NCI-H524 treated with DMSO at 0.1 percent for 48 hours (cell line): ENCODE results near the gene FAM53B.

Source experiments
- DNase-seq: peaks from one replicate; lab custom pipeline; 2025; lab: John Stamatoyannopoulos, UW

FAM53B gene

GRCh38 chr10:124728071-124728829 is 15.9 kb downstream of the FAM53B start:
- DNase-seq: no peak

- no peak for DNase-seq
These were observed 16.7 kb downstream of the FAM53B start for GRCh38 chr10:124727361-124727960.

- no peak for DNase-seq
These were observed 18.4 kb downstream of the FAM53B start for GRCh38 chr10:124725791-124726190.

DNA sequence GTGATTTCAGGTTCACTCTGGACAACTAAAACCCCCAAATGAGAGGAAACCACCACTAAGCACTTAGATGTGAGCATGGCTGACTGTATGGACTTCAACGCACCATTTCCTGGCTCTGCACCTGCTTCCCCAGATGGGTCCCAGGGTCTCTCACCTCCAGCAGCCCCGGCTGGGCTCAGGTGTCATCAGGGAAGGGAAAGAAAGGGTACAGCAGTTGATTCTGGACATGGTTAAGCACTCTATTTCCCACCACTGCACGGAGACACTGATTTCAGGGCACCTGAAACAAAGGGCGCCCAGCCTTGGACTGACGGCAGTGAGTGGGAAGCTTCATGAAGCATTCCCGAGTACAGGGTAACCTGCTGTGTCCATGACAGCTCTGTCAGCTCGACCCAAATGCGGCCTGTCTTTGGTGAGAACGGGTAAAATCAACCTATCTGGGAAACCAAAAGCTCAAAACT is 19.0 kb downstream of the FAM53B start:
- DNase-seq: no peak

GRCh38 chr10:124724279-124725027 is 19.7 kb downstream of the FAM53B start:
- DNase-seq: no peak

- DNase-seq: no peak
These were observed 20.4 kb downstream of the FAM53B start for GRCh38 chr10:124723826-124724225.

DNA sequence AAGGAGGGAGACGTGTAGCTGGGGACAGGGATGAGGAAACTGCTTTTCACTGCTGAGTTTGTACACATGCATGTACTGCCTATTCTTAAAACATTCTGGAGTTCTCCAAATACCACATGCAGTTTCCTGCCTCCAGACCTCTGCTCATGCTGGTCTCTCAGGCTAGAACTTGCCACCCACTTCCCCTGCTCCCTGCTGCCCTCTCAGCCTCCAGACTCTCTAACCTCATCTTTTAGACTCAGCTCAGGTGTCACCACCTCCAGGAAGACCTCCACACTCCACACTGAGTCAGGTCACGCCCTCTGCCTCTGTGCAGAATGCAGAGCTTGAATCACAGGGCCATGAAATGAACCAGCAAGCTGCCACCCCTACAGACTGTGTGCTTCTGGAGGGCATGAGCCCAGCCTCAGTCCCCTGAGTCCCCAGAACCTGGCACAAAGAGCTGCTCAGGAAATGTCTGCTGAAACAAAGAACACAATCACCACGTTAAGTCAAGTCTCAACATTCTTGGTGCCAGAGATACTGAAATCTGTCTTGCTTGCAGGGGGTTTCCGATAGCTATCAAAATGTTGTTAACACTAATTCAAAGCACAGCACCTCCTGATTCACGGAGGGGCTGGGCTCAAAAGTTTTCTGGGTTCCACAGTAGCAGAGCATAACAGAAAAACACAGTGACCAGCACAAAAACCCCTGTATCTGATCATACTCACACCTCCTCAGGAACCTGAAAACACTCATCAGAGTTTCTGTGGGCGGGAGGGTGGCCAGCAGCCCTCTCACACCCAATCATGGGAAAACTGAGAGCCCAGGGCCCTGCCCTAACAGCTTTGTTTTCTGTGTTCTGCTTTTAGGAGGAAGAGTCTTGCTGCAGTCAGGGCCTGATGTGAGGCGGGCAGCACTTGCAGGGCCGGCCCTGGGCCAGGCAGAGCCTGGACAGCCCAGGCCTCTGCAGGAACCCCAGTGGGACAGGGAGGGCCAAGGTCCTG is 21.1 kb downstream of the FAM53B start:
- no peak for DNase-seq

- no peak for DNase-seq
These were observed 22.7 kb downstream of the FAM53B start for GRCh38 chr10:124721330-124722045.

DNA sequence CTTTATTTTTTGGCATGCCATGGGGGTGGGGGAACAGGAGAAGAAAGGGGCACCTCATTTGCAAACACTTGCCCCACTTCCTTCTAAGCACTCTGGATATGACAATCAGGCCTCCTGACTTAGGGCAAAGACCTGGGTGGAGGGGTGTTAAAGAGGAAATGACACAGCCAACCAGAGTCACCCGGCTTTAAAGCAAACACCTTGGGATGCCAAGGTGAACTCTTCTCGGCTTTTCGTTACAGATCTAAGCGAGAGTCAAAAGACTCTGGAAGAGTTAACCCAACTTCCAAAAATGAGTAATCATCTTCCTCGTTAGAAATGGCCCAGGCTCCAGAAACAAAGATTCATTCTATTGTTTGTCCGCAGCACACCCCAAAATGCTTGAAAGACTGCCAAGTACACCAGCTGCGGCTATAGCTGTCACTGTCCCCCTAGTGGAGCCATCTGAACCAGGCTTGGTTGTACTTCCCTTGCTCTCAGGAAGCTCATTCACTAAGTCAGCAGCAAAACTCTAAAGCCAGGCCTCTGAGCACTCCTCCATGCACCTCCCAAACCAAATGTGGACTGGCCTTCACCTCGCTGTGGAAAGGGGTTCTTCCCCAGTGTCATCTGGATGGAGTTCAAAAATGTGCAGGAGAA is 24.8 kb downstream of the FAM53B start:
- DNase-seq: no peak

GRCh38 chr10:124717911-124718741 is 26.1 kb downstream of the FAM53B start:
- no peak for DNase-seq

GRCh38 chr10:124717041-124717757 is 27.0 kb downstream of the FAM53B start:
- DNase-seq: no peak

DNA sequence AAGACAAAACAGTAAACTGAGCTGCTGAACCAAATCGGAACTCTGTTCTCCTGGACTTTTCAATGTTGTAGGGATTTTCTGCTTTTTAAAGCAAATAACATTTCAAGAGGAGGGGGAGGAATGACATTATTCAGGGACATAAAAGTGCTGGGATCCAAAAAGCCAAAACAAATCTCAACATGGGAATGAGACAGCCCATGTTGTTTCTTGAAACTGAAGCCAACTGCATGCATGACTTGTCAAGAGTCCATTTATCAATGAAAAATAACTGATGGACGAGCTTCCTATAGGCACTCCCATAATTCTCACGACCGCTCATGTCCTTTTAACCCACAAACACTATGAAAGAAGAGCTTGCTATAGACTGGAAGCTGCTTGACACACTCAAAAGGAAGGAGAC is 27.8 kb downstream of the FAM53B start:
- no peak for DNase-seq

GRCh38 chr10:124715439-124715838 is 28.7 kb downstream of the FAM53B start:
- no peak for DNase-seq

DNA sequence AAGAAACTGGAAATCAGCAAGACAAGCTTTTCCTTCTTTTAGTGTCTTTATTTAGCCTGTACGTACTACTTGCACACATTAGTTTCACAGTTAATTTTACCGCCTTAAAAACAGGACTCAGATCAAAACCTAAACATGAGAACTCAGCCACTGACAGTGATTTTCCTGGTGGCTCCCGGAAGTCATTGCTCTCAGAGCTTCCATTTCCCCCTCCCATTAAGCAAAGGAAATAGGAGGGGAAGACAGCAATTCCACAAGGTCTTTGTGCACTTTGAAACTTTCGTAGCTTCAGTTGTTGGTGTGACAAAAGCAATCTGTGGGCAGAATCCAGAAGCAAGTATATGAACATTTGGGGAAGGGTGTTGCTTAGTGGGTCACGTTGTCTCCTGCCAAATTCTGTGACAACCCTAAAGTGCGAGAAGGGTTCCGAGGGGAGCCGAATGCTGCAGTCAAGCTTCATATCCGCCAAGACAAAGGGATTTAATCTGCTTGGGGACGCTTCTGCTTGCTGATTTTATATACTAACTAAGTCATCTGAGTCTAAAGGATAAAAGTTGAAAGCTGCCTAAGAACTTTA is 30.4 kb downstream of the FAM53B start:
- DNase-seq: no peak

GRCh38 chr10:124712704-124713407 is 31.3 kb downstream of the FAM53B start:
- DNase-seq: no peak

GRCh38 chr10:124711145-124711544 is 33.0 kb downstream of the FAM53B start:
- DNase-seq: no peak

DNA sequence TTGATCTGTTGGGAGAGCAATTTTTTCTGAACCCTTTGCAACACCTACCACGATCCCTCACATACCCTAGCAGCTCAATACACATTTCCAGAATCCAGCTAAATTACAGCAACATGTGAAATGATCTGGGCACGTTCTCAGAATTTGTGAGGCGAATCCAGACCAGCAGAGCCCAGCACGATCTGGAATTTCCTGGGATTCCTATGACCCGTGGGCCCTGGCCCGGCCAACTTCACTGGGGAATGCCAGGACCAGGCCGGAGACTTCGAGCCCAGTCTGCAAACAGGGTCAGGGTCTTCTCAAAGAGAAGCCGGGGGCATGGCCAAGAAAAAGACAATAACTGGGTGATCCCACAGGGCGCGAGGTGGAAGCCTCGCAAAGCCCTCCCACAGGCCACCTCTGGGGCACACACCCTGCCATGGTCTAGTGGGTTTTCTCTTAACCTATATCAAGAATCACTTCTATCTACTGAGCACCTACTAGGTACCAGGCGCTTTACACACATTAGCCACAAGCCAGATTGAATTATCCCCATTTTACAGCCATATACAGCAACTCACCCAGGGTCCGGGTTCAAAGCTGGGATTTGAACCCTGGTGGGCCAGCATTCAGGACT is 33.8 kb downstream of the FAM53B start:
- no peak for DNase-seq

- no peak for DNase-seq
These were observed 34.3 kb downstream of the FAM53B start for GRCh38 chr10:124709861-124710260.
